ENCODE data around the gene RBFOX2.

GRCh38 chr22:35960854-35961253, 67.8 kb downstream of the RBFOX2 start:
- TF ChIP-seq, protein P1, sequence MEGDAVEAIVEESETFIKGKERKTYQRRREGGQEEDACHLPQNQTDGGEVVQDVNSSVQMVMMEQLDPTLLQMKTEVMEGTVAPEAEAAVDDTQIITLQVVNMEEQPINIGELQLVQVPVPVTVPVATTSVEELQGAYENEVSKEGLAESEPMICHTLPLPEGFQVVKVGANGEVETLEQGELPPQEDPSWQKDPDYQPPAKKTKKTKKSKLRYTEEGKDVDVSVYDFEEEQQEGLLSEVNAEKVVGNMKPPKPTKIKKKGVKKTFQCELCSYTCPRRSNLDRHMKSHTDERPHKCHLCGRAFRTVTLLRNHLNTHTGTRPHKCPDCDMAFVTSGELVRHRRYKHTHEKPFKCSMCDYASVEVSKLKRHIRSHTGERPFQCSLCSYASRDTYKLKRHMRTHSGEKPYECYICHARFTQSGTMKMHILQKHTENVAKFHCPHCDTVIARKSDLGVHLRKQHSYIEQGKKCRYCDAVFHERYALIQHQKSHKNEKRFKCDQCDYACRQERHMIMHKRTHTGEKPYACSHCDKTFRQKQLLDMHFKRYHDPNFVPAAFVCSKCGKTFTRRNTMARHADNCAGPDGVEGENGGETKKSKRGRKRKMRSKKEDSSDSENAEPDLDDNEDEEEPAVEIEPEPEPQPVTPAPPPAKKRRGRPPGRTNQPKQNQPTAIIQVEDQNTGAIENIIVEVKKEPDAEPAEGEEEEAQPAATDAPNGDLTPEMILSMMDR (IDR thresholded peaks at IDR 0.05) = no peak
- no peak for TF ChIP-seq ZFX (IDR thresholded peaks at IDR 0.05; ENCODE audit: borderline replicate concordance)
